HepG2 (cell line): Measurements from ENCODE around the gene ZNF783. TPM values are rescaled to one million over a fixed set of nuclear protein-coding genes. Genes with fewer than 3 reads are reported as not detected.

Experiments
- ADNP ChIP-seq: sonication (generic); formaldehyde crosslinking; IDR thresholded peaks from 2 replicates; pipeline ENCODE4 v1.4.0; 2020; ENCODE audit warnings: missing genetic modification reagents
- BRD4 ChIP-seq: sonication (generic); formaldehyde crosslinking; IDR thresholded peaks from 2 replicates; pipeline ENCODE4 v1.4.0; 2020; ENCODE audit warnings: missing genetic modification reagents
- CREM ChIP-seq, 2 experiments: sonication (generic) in 1 of 2; formaldehyde crosslinking in 1 of 2; IDR thresholded peaks; 2 replicates each; pipeline versions ENCODE4 v1.4.0 to v1.6.1; 2016 to 2020; ENCODE audit warnings: antibody characterized with exemption in 1 of 2, mild to moderate bottlenecking in 1 of 2, missing genetic modification reagents in 1 of 2
- EHMT2 ChIP-seq: fragments of 200-600 bp; sonication (generic); IDR thresholded peaks from 2 replicates; pipeline ENCODE4 v1.7.0; 2017; ENCODE audit warnings: antibody characterized with exemption, low read depth, low read length, borderline replicate concordance
- ESRRA ChIP-seq: sonication (generic); formaldehyde crosslinking; IDR thresholded peaks from 2 replicates; pipeline ENCODE4 v1.5.1; 2020; ENCODE audit warnings: mild to moderate bottlenecking, low read depth, missing genetic modification reagents
- FOXA3 ChIP-seq: IDR thresholded peaks from 2 replicates; pipeline ENCODE4 v1.6.1; 2016; ENCODE audit warnings: missing genetic modification reagents, missing compliant biosample characterization
- JUN ChIP-seq: sonication (generic); formaldehyde crosslinking; IDR thresholded peaks from 2 replicates; pipeline ENCODE4 v1.4.0; 2020; ENCODE audit warnings: mild to moderate bottlenecking, missing genetic modification reagents
- RXRA ChIP-seq: sonication (generic); formaldehyde crosslinking; IDR thresholded peaks from 2 replicates; pipeline ENCODE4 v1.5.1; 2020; ENCODE audit warnings: missing genetic modification reagents
- THRA ChIP-seq: sonication (generic); formaldehyde crosslinking; IDR thresholded peaks from 2 replicates; pipeline ENCODE4 v1.4.0; 2020; ENCODE audit warnings: missing genetic modification reagents, borderline replicate concordance
- ZNF501 ChIP-seq: sonication (generic); formaldehyde crosslinking; IDR thresholded peaks from 2 replicates; pipeline ENCODE4 v1.5.1; 2020; ENCODE audit warnings: mild to moderate bottlenecking, moderate library complexity, missing genetic modification reagents
- ZNF569 ChIP-seq: sonication (generic); formaldehyde crosslinking; IDR thresholded peaks from 2 replicates; pipeline ENCODE4 v1.5.0; 2020; ENCODE audit warnings: mild to moderate bottlenecking, missing genetic modification reagents, moderate library complexity, borderline replicate concordance
- ZNF570 ChIP-seq: sonication (generic); formaldehyde crosslinking; IDR thresholded peaks from 2 replicates; pipeline ENCODE4 v1.4.0; 2020; ENCODE audit warnings: mild to moderate bottlenecking, missing genetic modification reagents, borderline replicate concordance
- ZSCAN21 ChIP-seq: sonication (generic); formaldehyde crosslinking; IDR thresholded peaks from 2 replicates; pipeline ENCODE4 v1.8.0; 2022; ENCODE audit warnings: mild to moderate bottlenecking, missing genetic modification reagents, moderate library complexity, borderline replicate concordance
- polyA plus RNA-seq, 8 experiments: library from polyadenylated mRNA; depleted of rRNA in 3 of 8; stranded (reverse) in 7 of 8; unstranded in 1 of 8; fragments of >200 nt; fragmentation: Illumina TruSeq in 4 of 8; extraction: Trizol in 4 of 8; gene quantifications; 2 replicates each; pipeline versions ENCODE4 v1.2.1 to v1.2.3, GENCODE V29; 2011 to 2016; ENCODE audit warnings: low read depth in 4 of 8, missing spikeins in 1 of 8, mixed read lengths in 1 of 8; ENCODE audit not compliant: insufficient read depth in 1 of 8
- total RNA-seq, 5 experiments: library from RNA; depleted of rRNA; stranded (reverse); fragments of >200 nt; fragmentation: Illumina TruSeq; extraction: Trizol; gene quantifications; 2 replicates each; pipeline ENCODE4 v1.2.3, GENCODE V29; 2016; ENCODE audit warnings: low read depth in 1 of 5
- TF ChIP-seq, protein P1 (sequence below): sonication (generic); formaldehyde crosslinking; IDR thresholded peaks from 2 replicates; pipeline ENCODE4 v1.5.0; 2020; ENCODE audit warnings: mild to moderate bottlenecking, missing genetic modification reagents, borderline replicate concordance
- TF ChIP-seq, protein P2 (sequence below): sonication (generic); formaldehyde crosslinking; IDR thresholded peaks from 2 replicates; pipeline ENCODE4 v1.8.1; 2023; ENCODE audit warnings: mild to moderate bottlenecking, missing genetic modification reagents
- TF ChIP-seq, protein P3 (sequence below): sonication (generic); formaldehyde crosslinking; IDR thresholded peaks from 2 replicates; pipeline ENCODE4 v1.4.0; 2020; ENCODE audit warnings: low read depth, mild to moderate bottlenecking, missing genetic modification reagents
- TF ChIP-seq, protein P4 (sequence below): sonication (generic); formaldehyde crosslinking; IDR thresholded peaks from 2 replicates; pipeline ENCODE4 v1.5.1; 2020; ENCODE audit warnings: mild to moderate bottlenecking, missing genetic modification reagents, borderline replicate concordance
- TF ChIP-seq, protein P5 (sequence below): IDR thresholded peaks from 2 replicates; pipeline ENCODE4 v1.6.1; 2016; ENCODE audit warnings: missing biosample characterization, missing genetic modification reagents, low read depth

The ZNF783 gene
- total and polyA plus RNA-seq, 2 of the 13 experiments (the other 11 are each of a cell fraction or from before 2014, with no cell fraction given) = 4.1 to 5.2 TPM

GRCh38 chr7:149261829-149262617 lies at the start of gene ZNF783 (continued):
- TF ChIP-seq, protein P1, sequence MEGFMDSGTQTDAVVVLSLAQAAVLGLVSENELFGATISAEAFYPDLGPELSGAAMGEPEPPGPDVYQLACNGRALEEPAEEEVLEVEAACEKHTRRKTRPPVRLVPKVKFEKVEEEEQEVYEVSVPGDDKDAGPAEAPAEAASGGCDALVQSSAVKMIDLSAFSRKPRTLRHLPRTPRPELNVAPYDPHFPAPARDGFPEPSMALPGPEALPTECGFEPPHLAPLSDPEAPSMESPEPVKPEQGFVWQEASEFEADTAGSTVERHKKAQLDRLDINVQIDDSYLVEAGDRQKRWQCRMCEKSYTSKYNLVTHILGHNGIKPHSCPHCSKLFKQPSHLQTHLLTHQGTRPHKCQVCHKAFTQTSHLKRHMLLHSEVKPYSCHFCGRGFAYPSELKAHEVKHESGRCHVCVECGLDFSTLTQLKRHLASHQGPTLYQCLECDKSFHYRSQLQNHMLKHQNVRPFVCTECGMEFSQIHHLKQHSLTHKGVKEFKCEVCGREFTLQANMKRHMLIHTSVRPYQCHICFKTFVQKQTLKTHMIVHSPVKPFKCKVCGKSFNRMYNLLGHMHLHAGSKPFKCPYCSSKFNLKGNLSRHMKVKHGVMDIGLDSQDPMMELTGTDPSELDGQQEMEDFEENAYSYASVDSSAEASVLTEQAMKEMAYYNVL = no peak
- TF ChIP-seq ZNF501 (CRISPR knock-in tag) (no peak), ESRRA (CRISPR knock-in tag) (peak; percentile 69), ADNP (CRISPR knock-in tag) (no peak), BRD4 (0 out of 2 replicates have a peak, but pooled peaks have one; percentile 29), FOXA3 (CRISPR knock-in tag) (peak; percentile 43; the same call in 1 of the 2 replicates), ZSCAN21 (peak; percentile 93; the same call in 1 of the 2 replicates), EHMT2 (no peak), RXRA (CRISPR knock-in tag) (no peak), ZNF570 (CRISPR knock-in tag) (no peak), THRA (CRISPR knock-in tag) (no peak), ZNF569 (CRISPR knock-in tag) (no peak), CREM (IDR thresholded peaks at IDR 0.05) (no peak), CREM (CRISPR knock-in tag; IDR thresholded peaks at IDR 0.05) (no peak), JUN (CRISPR knock-in tag) (no peak)
- TF ChIP-seq, protein P2, sequence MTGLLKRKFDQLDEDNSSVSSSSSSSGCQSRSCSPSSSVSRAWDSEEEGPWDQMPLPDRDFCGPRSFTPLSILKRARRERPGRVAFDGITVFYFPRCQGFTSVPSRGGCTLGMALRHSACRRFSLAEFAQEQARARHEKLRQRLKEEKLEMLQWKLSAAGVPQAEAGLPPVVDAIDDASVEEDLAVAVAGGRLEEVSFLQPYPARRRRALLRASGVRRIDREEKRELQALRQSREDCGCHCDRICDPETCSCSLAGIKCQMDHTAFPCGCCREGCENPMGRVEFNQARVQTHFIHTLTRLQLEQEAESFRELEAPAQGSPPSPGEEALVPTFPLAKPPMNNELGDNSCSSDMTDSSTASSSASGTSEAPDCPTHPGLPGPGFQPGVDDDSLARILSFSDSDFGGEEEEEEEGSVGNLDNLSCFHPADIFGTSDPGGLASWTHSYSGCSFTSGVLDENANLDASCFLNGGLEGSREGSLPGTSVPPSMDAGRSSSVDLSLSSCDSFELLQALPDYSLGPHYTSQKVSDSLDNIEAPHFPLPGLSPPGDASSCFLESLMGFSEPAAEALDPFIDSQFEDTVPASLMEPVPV (CRISPR knock-in tag) = peak; percentile 76; the same call in 1 of the 2 replicates
- TF ChIP-seq, protein P3, sequence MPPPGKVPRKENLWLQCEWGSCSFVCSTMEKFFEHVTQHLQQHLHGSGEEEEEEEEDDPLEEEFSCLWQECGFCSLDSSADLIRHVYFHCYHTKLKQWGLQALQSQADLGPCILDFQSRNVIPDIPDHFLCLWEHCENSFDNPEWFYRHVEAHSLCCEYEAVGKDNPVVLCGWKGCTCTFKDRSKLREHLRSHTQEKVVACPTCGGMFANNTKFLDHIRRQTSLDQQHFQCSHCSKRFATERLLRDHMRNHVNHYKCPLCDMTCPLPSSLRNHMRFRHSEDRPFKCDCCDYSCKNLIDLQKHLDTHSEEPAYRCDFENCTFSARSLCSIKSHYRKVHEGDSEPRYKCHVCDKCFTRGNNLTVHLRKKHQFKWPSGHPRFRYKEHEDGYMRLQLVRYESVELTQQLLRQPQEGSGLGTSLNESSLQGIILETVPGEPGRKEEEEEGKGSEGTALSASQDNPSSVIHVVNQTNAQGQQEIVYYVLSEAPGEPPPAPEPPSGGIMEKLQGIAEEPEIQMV (CRISPR knock-in tag) = peak; percentile 88; the same call in 1 of the 2 replicates
- TF ChIP-seq, protein P4, sequence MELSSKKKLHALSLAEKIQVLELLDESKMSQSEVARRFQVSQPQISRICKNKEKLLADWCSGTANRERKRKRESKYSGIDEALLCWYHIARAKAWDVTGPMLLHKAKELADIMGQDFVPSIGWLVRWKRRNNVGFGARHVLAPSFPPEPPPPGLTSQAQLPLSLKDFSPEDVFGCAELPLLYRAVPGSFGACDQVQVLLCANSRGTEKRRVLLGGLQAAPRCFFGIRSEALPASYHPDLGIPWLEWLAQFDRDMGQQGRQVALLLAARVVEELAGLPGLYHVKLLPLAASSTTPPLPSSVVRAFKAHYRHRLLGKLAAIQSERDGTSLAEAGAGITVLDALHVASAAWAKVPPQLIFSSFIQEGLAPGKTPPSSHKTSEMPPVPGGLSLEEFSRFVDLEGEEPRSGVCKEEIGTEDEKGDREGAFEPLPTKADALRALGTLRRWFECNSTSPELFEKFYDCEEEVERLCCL (CRISPR knock-in tag) = no peak
- TF ChIP-seq, protein P5, sequence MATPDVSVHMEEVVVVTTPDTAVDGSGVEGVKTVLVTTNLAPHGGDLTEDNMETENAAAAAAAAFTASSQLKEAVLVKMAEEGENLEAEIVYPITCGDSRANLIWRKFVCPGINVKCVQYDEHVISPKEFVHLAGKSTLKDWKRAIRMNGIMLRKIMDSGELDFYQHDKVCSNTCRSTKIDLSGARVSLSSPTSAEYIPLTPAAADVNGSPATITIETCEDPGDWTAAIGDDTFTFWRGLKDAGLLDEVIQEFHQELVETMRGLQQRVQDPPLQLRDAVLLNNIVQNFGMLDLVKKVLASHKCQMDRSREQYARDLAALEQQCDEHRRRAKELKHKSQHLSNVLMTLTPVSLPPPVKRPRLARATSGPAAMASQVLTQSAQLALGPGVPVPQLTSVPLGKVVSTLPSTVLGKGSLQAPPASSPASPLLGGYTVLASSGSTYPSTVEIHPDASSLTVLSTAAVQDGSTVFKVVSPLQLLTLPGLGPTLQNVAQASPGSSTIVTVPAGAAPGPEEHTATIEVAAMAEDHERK (CRISPR knock-in tag) = no peak
